GM18507 (cell line): ENCODE measurements around the gene GABBR2.

Experiments
- DNase-seq: peaks from one replicate; pipeline ENCODE4 v3.0.0; 2011; ENCODE audit warnings: low read depth; ENCODE audit not compliant: insufficient read length; ENCODE audit errors: extremely low spot score
- FAIRE-seq: peaks from 2 replicates; lab custom pipeline; 2011; peaks lifted over from hg19 to GRCh38; lab: Jason Lieb, UNC

GABBR2 gene

GRCh38 chr9:98328141-98328540 lies 380.6 kb downstream of the GABBR2 start:
- DNase-seq (no peak), FAIRE-seq (no peak)

- FAIRE-seq (no peak), DNase-seq (no peak)
Observed at GRCh38 chr9:98327249-98327561, 381.5 kb downstream of the GABBR2 start.

GRCh38 chr9:98326459-98327248 lies 382.1 kb downstream of the GABBR2 start:
- DNase-seq (no peak), FAIRE-seq (no peak)

GRCh38 chr9:98324801-98325200 lies 383.9 kb downstream of the GABBR2 start:
- DNase-seq (no peak), FAIRE-seq (no peak)

GRCh38 chr9:98323831-98324135 lies 385.0 kb downstream of the GABBR2 start:
- FAIRE-seq, result no peak
- no peak for DNase-seq

GRCh38 chr9:98323051-98323830 lies 385.5 kb downstream of the GABBR2 start:
- no peak for DNase-seq
- FAIRE-seq, result no peak

- DNase-seq, result no peak
- no peak for FAIRE-seq
Observed at GRCh38 chr9:98321269-98321668, 387.5 kb downstream of the GABBR2 start.

GRCh38 chr9:98318834-98319478 lies 389.8 kb downstream of the GABBR2 start:
- FAIRE-seq (no peak), DNase-seq (no peak)

GRCh38 chr9:98318041-98318790 lies 390.5 kb downstream of the GABBR2 start:
- DNase-seq (no peak), FAIRE-seq (no peak)

GRCh38 chr9:98317134-98317857 lies 391.4 kb downstream of the GABBR2 start:
- no peak for DNase-seq
- FAIRE-seq, result no peak

- FAIRE-seq, result no peak
- DNase-seq, result no peak
Observed at GRCh38 chr9:98316445-98317133, 392.1 kb downstream of the GABBR2 start.

- FAIRE-seq (peak; percentile 87), DNase-seq (peak; percentile 74)
Observed at GRCh38 chr9:98315551-98316060, 393.1 kb downstream of the GABBR2 start.

GRCh38 chr9:98315067-98315453 lies 393.7 kb downstream of the GABBR2 start:
- FAIRE-seq (no peak), DNase-seq (no peak)

GRCh38 chr9:98314381-98315066 lies 394.2 kb downstream of the GABBR2 start:
- DNase-seq (no peak), FAIRE-seq (no peak)

GRCh38 chr9:98312365-98312764 lies 396.4 kb downstream of the GABBR2 start:
- peak; percentile 84 for FAIRE-seq

GRCh38 chr9:98311541-98311940 lies 397.2 kb downstream of the GABBR2 start:
- no peak for DNase-seq
- no peak for FAIRE-seq

More at GRCh38 chr9:98312365-98312764, 396.4 kb downstream of the GABBR2 start:
- DNase-seq, result peak; percentile 38

- FAIRE-seq (no peak), DNase-seq (no peak)
Observed at GRCh38 chr9:98310752-98311392, 397.9 kb downstream of the GABBR2 start.
